Measurements from ENCODE around the gene SUCLG2. TPM values are rescaled to one million over a fixed set of nuclear protein-coding genes. Genes with fewer than 3 reads are reported as not detected.

SUCLG2 gene
- total RNA-seq, 2 donors from 2014 or later: 42.0 to 50.4 TPM

DNA sequence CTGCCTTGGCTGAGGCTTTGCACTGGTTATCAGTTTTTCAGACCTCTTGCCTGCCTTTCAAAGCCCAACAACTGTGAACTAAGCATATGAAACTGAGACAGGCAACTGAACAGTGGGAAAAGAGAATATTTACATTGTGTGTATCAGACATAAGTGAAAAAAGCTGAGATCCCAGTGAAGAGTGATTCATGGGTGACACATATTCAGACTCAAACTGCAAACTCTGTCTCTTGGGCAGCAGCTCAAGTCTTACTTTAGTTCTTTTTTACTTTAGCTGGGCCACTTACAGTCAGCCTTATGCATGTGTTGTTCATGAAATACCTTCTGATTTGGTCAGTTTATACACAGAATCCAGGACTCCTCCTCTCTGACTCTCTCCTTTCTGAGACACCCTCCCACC lies 19.2 kb downstream of the SUCLG2 start:
- Histone ChIP-seq H3K4me3 (no peak overlapping the region), H3K9me3 (no peaks in the 10 kb centered on the region), H3K27ac (peak overlapping the region in 2 of 4 donors; percentile 32 to 33), H3K27me3 (no peaks in the 10 kb centered on the region), H3K4me1 (peaks cover 31% of the 10 kb centered on the region), H3K36me3 (replicated peaks in 1 of 2; ENCODE audit: insufficient read depth in 1 of 2, low read depth in 2 of 2) (no peaks in the 10 kb centered on the region)
- TF ChIP-seq, protein P1, sequence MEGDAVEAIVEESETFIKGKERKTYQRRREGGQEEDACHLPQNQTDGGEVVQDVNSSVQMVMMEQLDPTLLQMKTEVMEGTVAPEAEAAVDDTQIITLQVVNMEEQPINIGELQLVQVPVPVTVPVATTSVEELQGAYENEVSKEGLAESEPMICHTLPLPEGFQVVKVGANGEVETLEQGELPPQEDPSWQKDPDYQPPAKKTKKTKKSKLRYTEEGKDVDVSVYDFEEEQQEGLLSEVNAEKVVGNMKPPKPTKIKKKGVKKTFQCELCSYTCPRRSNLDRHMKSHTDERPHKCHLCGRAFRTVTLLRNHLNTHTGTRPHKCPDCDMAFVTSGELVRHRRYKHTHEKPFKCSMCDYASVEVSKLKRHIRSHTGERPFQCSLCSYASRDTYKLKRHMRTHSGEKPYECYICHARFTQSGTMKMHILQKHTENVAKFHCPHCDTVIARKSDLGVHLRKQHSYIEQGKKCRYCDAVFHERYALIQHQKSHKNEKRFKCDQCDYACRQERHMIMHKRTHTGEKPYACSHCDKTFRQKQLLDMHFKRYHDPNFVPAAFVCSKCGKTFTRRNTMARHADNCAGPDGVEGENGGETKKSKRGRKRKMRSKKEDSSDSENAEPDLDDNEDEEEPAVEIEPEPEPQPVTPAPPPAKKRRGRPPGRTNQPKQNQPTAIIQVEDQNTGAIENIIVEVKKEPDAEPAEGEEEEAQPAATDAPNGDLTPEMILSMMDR (IDR thresholded peaks at IDR 0.05): no peak
- TF ChIP-seq POLR2A (IDR thresholded peaks at IDR 0.05): no peak
- peak; percentile 18 for ATAC-seq
- no peak for DNase-seq
- intact Hi-C loops (cut with DNase I): no loop called here

DNA sequence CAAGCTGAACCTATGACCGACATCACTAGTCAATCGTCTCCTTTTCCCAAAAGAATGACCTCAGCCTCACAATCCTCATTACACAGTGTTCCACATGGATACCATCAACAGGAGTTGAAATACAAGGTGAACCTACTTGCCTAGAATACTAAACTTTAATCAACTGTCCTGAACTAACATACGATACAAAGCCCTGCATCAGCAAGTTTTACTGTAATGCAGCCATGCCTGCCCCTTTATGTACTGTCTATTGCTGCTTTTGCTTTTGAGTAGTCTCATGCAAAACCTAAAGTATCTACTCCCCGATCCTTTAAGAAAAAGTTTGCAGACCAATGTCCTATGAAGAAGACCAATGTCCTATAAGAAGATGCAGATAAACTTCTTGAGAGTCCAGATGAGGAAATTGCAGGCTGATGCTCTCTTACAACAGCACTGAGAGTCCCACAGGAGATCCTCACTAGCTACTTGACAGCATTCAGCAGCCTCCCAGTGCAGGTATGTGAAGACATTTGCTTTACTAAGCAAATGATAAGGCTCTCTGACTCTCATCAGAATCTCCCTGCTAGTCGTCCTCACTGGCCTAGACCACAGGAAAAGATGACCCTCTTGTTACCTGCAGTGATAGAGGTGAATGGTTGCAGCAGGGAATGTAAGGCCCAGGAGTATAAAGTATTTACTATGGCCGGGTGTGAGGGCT lies 23.6 kb downstream of the SUCLG2 start:
- TF ChIP-seq POLR2A (IDR thresholded peaks at IDR 0.05): no peak
- TF ChIP-seq, protein P1 (IDR thresholded peaks at IDR 0.05): no peak
- H3K4me1 ChIP-seq: peaks cover 14% of the 10 kb centered on the region
- no peak overlapping the region for H3K27ac ChIP-seq
- no peaks in the 10 kb centered on the region for H3K27me3 ChIP-seq
- DNase-seq: no peak
- ATAC-seq: no peak
- H3K36me3 ChIP-seq (replicated peaks in 1 of 2; ENCODE audit: insufficient read depth in 1 of 2, low read depth in 2 of 2): no peaks in the 10 kb centered on the region
- intact Hi-C loops (cut with DNase I): no loop called here
- H3K4me3 ChIP-seq: no peak overlapping the region
- no peaks in the 10 kb centered on the region for H3K9me3 ChIP-seq
- 73 to 74% methylated on average over 6 of the region's 6 CpGs for WGBS, 2 donors

DNA sequence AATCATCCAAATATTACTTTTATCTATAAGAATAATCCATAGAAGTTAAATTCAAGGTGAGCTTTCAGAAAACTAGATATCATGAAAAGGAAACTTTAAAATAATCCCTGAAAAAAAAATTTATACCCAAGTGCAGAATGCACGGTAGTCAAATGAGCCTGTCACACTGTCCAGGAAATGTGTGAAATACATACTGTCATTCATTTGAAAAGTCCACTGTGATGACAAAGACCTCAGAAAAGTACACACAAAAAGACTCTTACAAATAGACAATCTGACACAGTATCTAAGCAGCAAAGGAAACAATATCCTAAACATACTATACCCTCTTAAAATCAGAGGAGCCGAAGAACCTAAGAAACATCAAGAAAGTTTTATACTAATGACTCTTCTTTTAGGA lies 29.7 kb downstream of the SUCLG2 start:
- no peaks in the 10 kb centered on the region for H3K27me3 ChIP-seq
- H3K27ac ChIP-seq: no peak overlapping the region
- H3K4me1 ChIP-seq: peaks cover 5% of the 10 kb centered on the region
- intact Hi-C loops (cut with DNase I): no loop called here
- ATAC-seq (no peak), DNase-seq (no peak)
- TF ChIP-seq, protein P1 (IDR thresholded peaks at IDR 0.05): no peak
- TF ChIP-seq POLR2A (IDR thresholded peaks at IDR 0.05): no peak
- 85 to 86% methylated on average over 2 of the region's 2 CpGs for WGBS, 2 donors
- H3K9me3 ChIP-seq: no peaks in the 10 kb centered on the region
- no peak overlapping the region for H3K4me3 ChIP-seq
- H3K36me3 ChIP-seq (replicated peaks in 1 of 2; ENCODE audit: insufficient read depth in 1 of 2, low read depth in 2 of 2): no peaks in the 10 kb centered on the region

DNA sequence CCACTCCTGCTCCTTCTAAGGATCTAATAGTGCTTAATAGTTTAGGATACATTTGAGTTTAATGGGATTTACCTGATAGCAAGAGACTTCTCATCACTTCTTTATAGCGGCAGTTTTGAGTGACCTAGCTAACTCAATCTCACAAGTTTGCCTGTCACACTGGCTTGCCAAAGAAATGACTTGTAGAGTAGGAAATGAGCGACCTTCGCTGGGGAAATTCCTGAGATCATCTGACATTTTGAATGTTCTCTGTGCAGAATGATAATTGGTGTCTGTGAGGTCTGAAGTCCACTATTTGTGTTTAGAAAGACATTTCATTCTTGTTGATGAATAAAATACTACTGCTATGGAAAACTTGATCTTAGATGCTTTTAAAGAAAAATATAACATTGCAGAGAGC lies 30.3 kb downstream of the SUCLG2 start:
- TF ChIP-seq, protein P1 (IDR thresholded peaks at IDR 0.05): no peak
- no peak for TF ChIP-seq POLR2A (IDR thresholded peaks at IDR 0.05)
- 67 to 77% methylated on average over 3 of the region's 3 CpGs for WGBS, 2 donors
- ATAC-seq (no peak), DNase-seq (no peak)
- H3K4me1 ChIP-seq: peaks cover 5% of the 10 kb centered on the region
- H3K36me3 ChIP-seq (replicated peaks in 1 of 2; ENCODE audit: insufficient read depth in 1 of 2, low read depth in 2 of 2): no peaks in the 10 kb centered on the region
- H3K4me3 ChIP-seq: no peak overlapping the region
- no peaks in the 10 kb centered on the region for H3K9me3 ChIP-seq
- intact Hi-C loops (cut with DNase I): no loop called here
- no peaks in the 10 kb centered on the region for H3K27me3 ChIP-seq
- H3K27ac ChIP-seq: no peak overlapping the region

DNA sequence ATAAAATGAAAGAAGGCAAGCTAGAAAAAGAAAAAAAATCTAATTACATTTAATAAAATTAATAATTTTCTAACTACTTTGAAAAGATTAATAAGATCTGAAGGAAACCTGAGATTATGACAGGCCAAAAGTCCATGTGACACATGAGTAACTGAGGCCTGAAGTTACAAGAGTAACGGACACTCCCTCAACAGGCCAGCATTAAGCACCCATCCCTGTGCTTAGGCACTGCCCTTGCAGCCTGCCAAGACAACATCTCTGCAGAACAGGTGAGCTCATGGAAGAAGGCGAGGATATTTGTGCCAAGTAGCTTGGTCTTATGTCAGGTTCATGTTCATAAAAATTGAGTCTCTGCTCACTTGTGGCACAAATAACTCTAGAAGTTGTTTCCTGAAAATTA lies 31.8 kb downstream of the SUCLG2 start:
- DNase-seq (no peak), ATAC-seq (no peak)
- H3K9me3 ChIP-seq: no peaks in the 10 kb centered on the region
- H3K27me3 ChIP-seq: no peaks in the 10 kb centered on the region
- no peak overlapping the region for H3K27ac ChIP-seq
- H3K4me3 ChIP-seq: no peak overlapping the region
- no peaks in the 10 kb centered on the region for H3K36me3 ChIP-seq (replicated peaks in 1 of 2; ENCODE audit: insufficient read depth in 1 of 2, low read depth in 2 of 2)
- WGBS, 2 donors: 90 to 96% methylated on average over 2 of the region's 2 CpGs
- no peak for TF ChIP-seq POLR2A (IDR thresholded peaks at IDR 0.05)
- TF ChIP-seq, protein P1 (IDR thresholded peaks at IDR 0.05): no peak
- intact Hi-C loops (cut with DNase I): no loop called here
- peaks cover 5% of the 10 kb centered on the region for H3K4me1 ChIP-seq

Measured in body of pancreas (tissue), 4 donors.